Breast epithelium (tissue), 4 donors: ENCODE data around the gene RABEP2. TPM values are rescaled to one million over a fixed set of nuclear protein-coding genes. Genes with fewer than 3 reads are reported as not detected.
"Not testable (repeated sequence)": the region's sequence is repeated elsewhere in the genome, so short reads cannot be mapped to it uniquely, and the experiment has no call there.

ENCODE experiments used
- DNase-seq, 2 donors: peaks; one replicate each; pipeline ENCODE4 v3.0.0-alpha.2; 2019; ENCODE audit warnings: low spot score in 2 of 2
- H3K27ac ChIP-seq, 2 donors: fragments of 200-600 bp; sonication (generic) in 1 of 2; one replicate each; pipeline ENCODE4 v1.5.1; 2016 to 2019; ENCODE audit warnings: mild to moderate bottlenecking in 1 of 2
- H3K27me3 ChIP-seq, 2 donors: fragments of 200-600 bp; sonication (generic) in 1 of 2; one replicate each; pipeline versions ENCODE4 v1.5.1 to v1.6.0; 2017 to 2019; ENCODE audit warnings: control low read depth in 1 of 2, mild to moderate bottlenecking in 1 of 2
- H3K36me3 ChIP-seq: fragments of 200-600 bp; one replicate; pipeline ENCODE4 v1.5.1; 2019
- H3K4me1 ChIP-seq, 2 donors: fragments of 200-600 bp; sonication (generic); one replicate each; pipeline ENCODE4 v1.5.1; 2016 to 2019; ENCODE audit warnings: control low read depth in 1 of 2
- H3K4me3 ChIP-seq, 3 donors: fragments of 200-600 bp; sonication (generic); 1 replicate in 2 of 3; 2 replicates in 1 of 3; pipeline ENCODE4 v1.5.1; 2016 to 2019; ENCODE audit warnings: mild to moderate bottlenecking in 3 of 3, moderate library complexity in 2 of 3
- H3K9me3 ChIP-seq, 2 donors: fragments of 200-600 bp; sonication (generic) in 1 of 2; one replicate each; pipeline ENCODE4 v1.5.1; 2016 to 2019; ENCODE audit warnings: control low read depth in 1 of 2
- CTCF ChIP-seq, 3 donors: fragments of 450-650 bp; IDR thresholded peaks; one replicate each; pipeline ENCODE4 v1.5.1; 2016 to 2017; ENCODE audit warnings: antibody characterized with exemption in 3 of 3, mild to moderate bottlenecking in 3 of 3, moderate library complexity in 3 of 3
- POLR2A ChIP-seq: fragments of 450-650 bp; IDR thresholded peaks from one replicate; pipeline ENCODE4 v1.6.1; 2016; ENCODE audit warnings: antibody characterized with exemption, mild to moderate bottlenecking, moderate library complexity
- POLR2AphosphoS5 ChIP-seq, 3 donors: sonication (generic); formaldehyde crosslinking; IDR thresholded peaks; one replicate each; pipeline ENCODE4 v1.6.1; 2017; ENCODE audit warnings: antibody characterized with exemption in 3 of 3
- intact Hi-C: fragments of 100-400 bp; cut with DNase I; formaldehyde crosslinking; loops from one replicate; pipeline ENCODE4 v1.15.1; 2023; ENCODE audit warnings: low total_unique reads
- total RNA-seq, 3 donors: library from RNA; depleted of rRNA; stranded (reverse); fragments of >200 nt; gene quantifications; one replicate each; pipeline ENCODE4 v1.1.0, GENCODE V29; 2016

The RABEP2 gene
- 10 to 100 TPM; 14.2 to 35.1 (median 25.6) TPM for total RNA-seq

GRCh38 chr16:28924762-28925385, at the start of gene RABEP2:
TSS of gene RABEP2 (minus strand) at chr16:28925238. CDS start at chr16:28925163, 75 bp downstream.
- TF ChIP-seq POLR2A (peak; percentile 37), POLR2AphosphoS5 (IDR thresholded peaks at IDR 0.05) (peak in 2 of 3 donors; percentile 60 to 74), CTCF (IDR thresholded peaks at IDR 0.05) (peak in 1 of 3 donors; percentile 2)
- Histone ChIP-seq H3K4me1 (peaks cover 0 to 7% of the 10 kb centered on the region in 2 donors), H3K36me3 (no peaks in the 10 kb centered on the region), H3K9me3 (no peaks in the 10 kb centered on the region), H3K27me3 (no peaks in the 10 kb centered on the region), H3K27ac (peak within 1 kb of the TSS; percentile 95 to 99), H3K4me3 (peak within 1 kb of the TSS; percentile 86 to 98 (median 89))
- intact Hi-C loops: no loop called here
- peak; percentile 98 to 99 for DNase-seq

GRCh38 chr16:28974437-28975157, 49.6 kb upstream of the RABEP2 start, which contains the start of gene SPNS1:
TSS of gene SPNS1 (plus strand) at chr16:28974778. CDS start at chr16:28975152, 374 bp downstream.
- peak; percentile 97 to 98 for DNase-seq
- intact Hi-C loops: no loop called here
- TF ChIP-seq POLR2AphosphoS5 (IDR thresholded peaks at IDR 0.05) (peak; percentile 93 to 96 (median 94)), CTCF (IDR thresholded peaks at IDR 0.05) (no peak)
- Histone ChIP-seq H3K4me1 (peaks cover 0 to 10% of the 10 kb centered on the region in 2 donors), H3K27me3 (no peaks in the 10 kb centered on the region), H3K36me3 (no peaks in the 10 kb centered on the region), H3K4me3 (peak within 1 kb of the TSS; percentile 79 to 95 (median 94)), H3K9me3 (no peaks in the 10 kb centered on the region), H3K27ac (peak within 1 kb of the TSS; percentile 86 to 89)

GRCh38 chr16:28974007-28974436, 49.0 kb upstream of the RABEP2 start:
- TF ChIP-seq POLR2A: no peak
- no peak for TF ChIP-seq POLR2AphosphoS5 (IDR thresholded peaks at IDR 0.05)
- TF ChIP-seq CTCF (IDR thresholded peaks at IDR 0.05): peak in 2 of 3 donors; percentile 33 to 44
- peak in 1 of 2 donors; percentile 30 for DNase-seq
- no peaks in the 10 kb centered on the region for H3K9me3 ChIP-seq
- H3K4me1 ChIP-seq: peaks cover 0 to 10% of the 10 kb centered on the region in 2 donors
- no peaks in the 10 kb centered on the region for H3K36me3 ChIP-seq
- no peaks in the 10 kb centered on the region for H3K27me3 ChIP-seq
- H3K27ac ChIP-seq: peak overlapping the region; percentile 86 to 89
- intact Hi-C loops: no loop called here
- H3K4me3 ChIP-seq: peak overlapping the region; percentile 79 to 95 (median 94)

- H3K36me3 ChIP-seq, H3K9me3 ChIP-seq, H3K27me3 ChIP-seq, intact Hi-C loops, H3K4me1 ChIP-seq, H3K27ac ChIP-seq, H3K4me3 ChIP-seq, DNase-seq: not testable (repeated sequence)
Observed at GRCh38 chr16:28969696-28970095, 44.7 kb upstream of the RABEP2 start.

- Histone ChIP-seq H3K4me1 (no peaks in the 10 kb centered on the region), H3K27ac (no peak overlapping the region), H3K27me3 (no peaks in the 10 kb centered on the region), H3K4me3 (no peak overlapping the region), H3K9me3 (no peaks in the 10 kb centered on the region), H3K36me3 (no peaks in the 10 kb centered on the region)
- DNase-seq: no peak
- intact Hi-C loops: no loop called here
- TF ChIP-seq CTCF (IDR thresholded peaks at IDR 0.05): no peak
- TF ChIP-seq POLR2AphosphoS5 (IDR thresholded peaks at IDR 0.05): no peak
- no peak for TF ChIP-seq POLR2A
Observed at GRCh38 chr16:28967156-28967555, 42.1 kb upstream of the RABEP2 start.
